NCI-H1436 (cell line): ENCODE data around the gene KCNN4.

Experiments
- DNase-seq: peaks from one replicate; lab custom pipeline; 2025; lab: John Stamatoyannopoulos, UW

The KCNN4 gene

GRCh38 chr19:43748205-43748594 is 32.6 kb downstream of the KCNN4 start:
- no peak for DNase-seq

- DNase-seq: no peak
Measured at GRCh38 chr19:43747557-43748204, 33.1 kb downstream of the KCNN4 start.

- no peak for DNase-seq
Measured at GRCh38 chr19:43743059-43743458, 37.7 kb downstream of the KCNN4 start.

GRCh38 chr19:43741075-43741825 is 39.5 kb downstream of the KCNN4 start:
- no peak for DNase-seq

GRCh38 chr19:43739439-43740235 is 41.1 kb downstream of the KCNN4 start:
- no peak for DNase-seq

GRCh38 chr19:43738780-43739211 is 42.0 kb downstream of the KCNN4 start:
- no peak for DNase-seq

GRCh38 chr19:43735957-43736356 is 44.8 kb downstream of the KCNN4 start:
- DNase-seq: no peak

- DNase-seq: no peak
Measured at GRCh38 chr19:43735013-43735412, 45.8 kb downstream of the KCNN4 start.

GRCh38 chr19:43731846-43732245 is 48.9 kb downstream of the KCNN4 start:
- no peak for DNase-seq

- no peak for DNase-seq
Measured at GRCh38 chr19:43731346-43731745, 49.4 kb downstream of the KCNN4 start.

GRCh38 chr19:43729919-43730318 is 50.9 kb downstream of the KCNN4 start:
- DNase-seq: no peak

GRCh38 chr19:43727593-43727853 is 53.2 kb downstream of the KCNN4 start:
- DNase-seq: no peak

- no peak for DNase-seq
Measured at GRCh38 chr19:43726736-43727592, 53.8 kb downstream of the KCNN4 start.

- DNase-seq: no peak
Measured at GRCh38 chr19:43725468-43725867, 55.3 kb downstream of the KCNN4 start.

- DNase-seq: no peak
Measured at GRCh38 chr19:43724896-43725295, 55.9 kb downstream of the KCNN4 start.

- DNase-seq: no peak
Measured at GRCh38 chr19:43723588-43723987, 57.2 kb downstream of the KCNN4 start.

GRCh38 chr19:43721469-43722048 is 59.2 kb downstream of the KCNN4 start:
- no peak for DNase-seq

- no peak for DNase-seq
Measured at GRCh38 chr19:43720936-43721335, 59.8 kb downstream of the KCNN4 start.

- no peak for DNase-seq
Measured at GRCh38 chr19:43719918-43720317, 60.9 kb downstream of the KCNN4 start.

- no peak for DNase-seq
Measured at GRCh38 chr19:43719378-43719868, 61.4 kb downstream of the KCNN4 start.

- no peak for DNase-seq
Measured at GRCh38 chr19:43718627-43719377, 62.0 kb downstream of the KCNN4 start.
